ENCODE results near the gene PSMB7.
A peak's percentile ranks its signal among the peaks of the same experiment; 100 is the strongest.

Gene PSMB7

DNA sequence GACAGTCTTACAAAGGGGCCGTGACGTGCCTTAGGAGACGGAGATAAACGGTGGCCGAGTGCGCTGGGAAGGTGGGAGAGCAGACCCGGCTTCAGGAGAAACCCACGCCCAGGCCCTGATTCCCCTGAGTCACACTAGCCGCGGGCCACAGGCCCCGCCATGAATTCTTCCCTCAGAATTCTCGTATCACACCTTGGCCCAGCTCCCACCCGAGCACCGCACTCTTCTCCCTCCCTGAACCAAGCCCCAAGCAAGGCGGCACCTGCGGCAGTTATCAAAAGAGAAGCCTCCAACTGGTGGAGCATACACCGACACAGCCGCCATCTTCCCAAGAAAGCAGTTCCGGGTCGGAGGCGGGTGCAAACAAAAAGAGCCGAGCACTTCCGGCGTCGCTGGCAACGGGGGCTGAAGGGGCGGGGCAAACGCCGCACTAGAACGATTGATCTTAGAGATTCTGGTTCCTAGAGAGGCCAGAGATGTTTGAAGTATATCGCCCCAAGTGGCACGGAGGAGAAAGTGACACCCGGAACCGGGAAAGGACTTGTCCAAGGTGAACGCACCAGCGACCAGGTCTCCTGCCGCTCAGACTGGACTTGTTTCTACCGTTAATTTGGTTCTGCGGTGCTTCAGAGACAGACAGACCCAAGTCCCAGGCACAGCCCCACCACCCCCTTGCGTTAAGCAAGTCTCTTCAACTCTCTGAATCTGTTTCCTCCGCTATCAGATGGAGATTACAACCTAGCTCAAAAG lies at the start of gene PSMB7:
Gene PSMB7 (minus strand): TSS at position 341 of the 750 bp plus-strand sequence. CDS start 17 bp downstream, at position 324.
- DNase-seq, result peak; percentile 97

DNA sequence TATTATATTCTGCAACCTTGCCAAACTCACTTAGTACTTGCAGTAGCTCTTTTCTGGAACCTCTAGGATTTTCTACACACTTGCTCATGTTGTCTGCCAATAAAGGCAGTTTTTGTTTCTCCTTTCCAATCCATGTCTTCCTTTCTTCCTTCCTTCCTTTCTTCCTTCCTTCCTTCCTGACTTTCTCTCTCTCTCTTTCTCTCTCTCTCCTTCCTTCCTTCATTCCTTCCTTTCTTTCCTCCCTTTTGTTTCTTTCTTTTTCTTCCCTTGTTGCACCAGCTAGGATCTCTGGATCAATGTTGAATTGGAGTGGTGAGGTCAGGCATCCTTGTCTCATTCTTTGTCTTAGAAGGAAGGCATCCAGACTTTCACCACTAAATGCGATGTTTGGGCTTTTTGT lies 47.5 kb upstream of the PSMB7 start:
- DNase-seq, result no peak

DNA sequence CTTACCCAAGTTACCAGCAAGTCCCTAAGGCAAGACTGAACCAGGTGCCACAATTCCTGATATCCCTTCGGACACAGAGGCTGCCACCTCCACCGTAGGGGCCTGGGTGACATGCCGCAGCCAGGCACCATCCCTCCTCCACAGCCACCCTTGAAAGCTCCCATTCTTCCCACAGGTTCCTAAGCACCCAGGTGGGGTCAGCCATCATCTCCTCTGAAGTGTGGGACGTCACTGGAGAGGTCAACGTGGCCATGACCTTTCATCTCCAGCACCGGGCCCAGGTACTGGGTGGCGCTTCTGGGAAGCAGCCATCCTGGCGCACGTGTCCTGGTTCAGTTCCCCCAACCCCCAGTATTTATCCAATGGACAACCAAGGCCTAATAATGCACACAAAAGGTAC lies 43.2 kb upstream of the PSMB7 start:
- DNase-seq, result peak; percentile 18

DNA sequence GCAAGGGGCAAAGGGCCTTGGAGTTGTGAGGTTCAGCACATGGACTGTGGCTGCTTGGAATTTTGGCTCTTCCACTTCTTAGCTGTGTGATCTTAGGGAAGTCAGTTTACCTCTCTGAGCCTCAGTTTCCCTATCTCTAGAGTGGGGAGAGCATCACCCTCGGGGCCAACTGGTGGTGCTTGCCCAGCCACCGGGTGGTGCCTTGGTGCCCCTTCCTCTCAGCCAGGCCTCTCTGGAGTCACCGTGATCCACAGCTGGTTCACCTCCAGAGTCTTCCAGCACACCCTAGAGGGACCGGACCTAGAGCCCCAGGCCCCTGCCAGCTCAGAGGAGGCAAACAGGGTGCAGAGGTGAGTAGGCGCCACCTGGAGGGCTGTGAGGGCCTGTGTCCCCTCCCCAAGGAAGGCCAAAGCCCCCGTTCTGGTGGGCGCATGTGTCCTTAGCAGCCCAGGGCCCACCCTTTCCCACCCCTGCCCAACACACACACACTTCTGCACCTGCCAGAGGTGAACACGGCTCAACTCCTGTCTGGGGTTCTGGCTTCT lies 42.7 kb upstream of the PSMB7 start:
- DNase-seq, result no peak

DNA sequence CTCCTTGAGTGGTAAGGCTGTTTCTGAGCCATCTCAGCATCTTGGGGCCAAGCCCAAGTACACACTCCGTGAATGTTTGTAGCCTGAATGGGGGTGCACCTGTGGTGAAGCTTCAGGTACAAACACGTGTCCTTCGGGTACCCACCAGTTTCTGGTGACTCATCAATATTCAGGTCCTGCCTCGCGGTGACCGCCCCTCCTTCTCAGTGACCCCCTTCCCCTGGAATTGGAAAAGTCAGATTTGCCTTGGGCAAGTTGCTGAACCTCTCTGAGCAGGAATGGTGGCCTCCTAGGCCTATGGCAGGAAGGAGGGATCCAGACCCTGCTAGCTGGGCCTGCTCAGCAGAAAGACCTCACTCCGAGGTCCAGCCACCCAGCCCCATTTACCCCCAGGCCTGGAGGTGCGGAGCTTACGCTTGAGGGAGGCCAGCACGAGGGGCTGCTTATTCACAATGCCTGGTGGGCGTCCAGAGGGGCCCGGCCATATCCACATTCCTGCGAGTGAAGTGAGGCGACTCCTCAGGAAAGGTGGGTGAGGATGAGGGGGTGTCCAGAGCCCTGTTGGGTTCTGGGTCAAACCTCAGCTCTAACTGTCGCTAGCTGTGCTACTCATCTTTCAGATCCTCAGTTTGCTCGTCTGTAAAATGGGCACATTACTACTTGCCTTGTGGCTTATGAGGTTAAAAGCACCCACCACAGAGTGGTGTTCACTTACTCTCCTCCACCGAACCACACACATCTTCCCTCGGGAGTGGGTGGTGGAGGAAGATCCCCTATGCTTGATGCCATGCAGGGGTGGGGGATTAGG lies 42.0 kb upstream of the PSMB7 start:
- DNase-seq, result no peak

DNA sequence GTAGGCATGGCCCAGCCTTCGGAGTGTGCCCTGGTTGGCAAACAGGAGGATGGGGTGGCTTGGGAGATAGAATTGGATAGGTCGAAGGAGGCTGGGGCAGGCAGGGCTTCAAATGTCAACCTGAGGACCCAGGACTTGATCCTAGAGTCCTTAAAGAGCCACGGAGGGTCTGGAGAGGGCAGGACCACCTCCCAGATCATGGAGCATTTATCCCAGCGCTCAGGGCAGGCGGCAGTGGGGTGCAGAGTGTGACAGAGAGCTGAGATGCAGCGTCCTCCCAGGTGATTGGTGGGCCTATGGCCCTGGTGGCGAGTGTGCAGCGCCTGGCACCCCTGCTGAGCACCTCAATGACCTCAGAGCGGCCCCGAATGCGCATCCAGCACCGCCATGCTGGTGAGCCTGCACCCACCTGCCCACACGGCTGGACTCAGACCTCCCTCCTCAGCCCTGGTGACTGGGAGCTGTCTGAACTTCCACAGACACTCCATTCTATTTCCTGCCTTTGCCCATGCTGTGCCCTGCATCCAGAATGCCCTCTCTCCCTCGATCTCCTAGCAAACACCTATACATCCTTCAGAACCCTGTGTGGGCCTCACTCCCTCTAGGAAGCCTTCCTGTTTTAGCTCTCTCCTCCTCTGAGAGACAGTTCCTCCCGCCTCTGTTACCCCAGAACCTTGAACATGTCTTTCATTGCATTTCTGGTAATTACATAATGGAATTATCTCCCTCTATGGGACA lies 41.3 kb upstream of the PSMB7 start:
- DNase-seq, result no peak

DNA sequence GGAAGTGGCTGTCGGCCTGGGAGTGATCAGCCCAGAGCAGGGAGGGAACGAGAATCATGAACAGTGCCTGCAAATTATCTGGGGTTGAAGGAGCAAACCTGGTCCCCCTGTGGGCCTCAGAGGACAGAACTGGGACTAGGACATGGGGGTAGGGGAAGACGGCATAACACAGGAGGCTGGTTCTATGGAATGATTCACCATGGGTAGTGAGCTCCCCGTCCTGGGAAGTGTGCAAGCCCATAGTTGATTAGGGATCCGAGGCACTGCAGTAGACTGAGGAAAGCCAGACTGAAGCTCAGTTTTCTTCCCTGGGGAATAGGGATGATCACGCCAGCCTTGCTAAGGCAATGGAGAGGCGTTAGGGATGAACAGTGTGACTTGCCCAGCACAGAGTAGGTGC lies 40.6 kb upstream of the PSMB7 start:
- no peak for DNase-seq

DNA sequence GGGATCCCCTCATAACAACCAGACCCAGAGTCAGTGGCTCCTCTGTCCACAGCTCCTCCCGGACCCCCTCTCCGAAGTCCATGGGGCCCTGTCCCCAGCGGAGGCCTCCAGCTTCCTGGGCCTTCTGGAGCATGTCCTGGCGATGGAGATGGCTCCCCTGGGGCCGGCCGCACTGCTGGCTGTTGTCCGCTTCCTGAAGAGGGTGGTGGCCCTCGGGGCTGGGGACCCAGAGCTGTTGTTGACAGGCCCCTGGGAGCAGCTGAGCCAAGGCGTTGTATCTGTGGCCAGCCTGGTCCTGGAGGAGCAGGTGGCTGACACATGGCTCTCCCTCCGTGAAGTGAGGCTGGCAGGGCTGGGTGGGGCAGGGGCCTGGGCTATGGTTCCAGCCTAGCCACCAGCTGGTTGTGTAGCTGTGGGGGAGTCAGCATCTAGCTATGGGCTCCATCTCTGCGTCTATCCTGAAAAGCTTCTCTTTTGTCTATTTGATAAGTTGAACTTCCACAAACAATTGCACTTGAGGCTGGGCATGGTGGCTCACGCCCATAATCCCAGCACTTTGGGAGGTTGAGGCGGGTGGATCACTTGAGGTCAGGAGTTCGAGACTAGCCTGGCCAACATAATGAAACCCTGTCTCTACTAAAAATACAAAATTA lies 39.7 kb upstream of the PSMB7 start:
- DNase-seq, result no peak

DNA sequence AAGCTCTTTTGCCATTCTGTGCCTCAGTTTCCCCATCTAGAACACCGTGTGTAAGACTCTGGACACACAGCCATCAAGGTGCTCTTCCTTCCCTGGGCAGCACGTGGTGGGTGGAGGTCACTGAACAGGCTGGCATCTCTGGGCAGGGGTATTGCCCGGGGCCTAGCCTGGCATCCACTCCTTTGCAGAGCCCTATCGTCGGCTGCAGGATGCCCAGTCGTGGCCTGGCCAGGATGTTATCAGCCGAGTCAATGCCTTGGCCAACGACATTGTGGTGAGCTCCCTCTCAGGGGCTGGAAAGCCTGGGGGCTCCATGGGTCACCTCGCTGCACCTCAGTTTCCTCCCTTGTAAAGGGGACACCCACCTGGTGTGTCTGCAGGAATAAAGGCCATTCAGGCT lies 39.1 kb upstream of the PSMB7 start:
- no peak for DNase-seq

DNA sequence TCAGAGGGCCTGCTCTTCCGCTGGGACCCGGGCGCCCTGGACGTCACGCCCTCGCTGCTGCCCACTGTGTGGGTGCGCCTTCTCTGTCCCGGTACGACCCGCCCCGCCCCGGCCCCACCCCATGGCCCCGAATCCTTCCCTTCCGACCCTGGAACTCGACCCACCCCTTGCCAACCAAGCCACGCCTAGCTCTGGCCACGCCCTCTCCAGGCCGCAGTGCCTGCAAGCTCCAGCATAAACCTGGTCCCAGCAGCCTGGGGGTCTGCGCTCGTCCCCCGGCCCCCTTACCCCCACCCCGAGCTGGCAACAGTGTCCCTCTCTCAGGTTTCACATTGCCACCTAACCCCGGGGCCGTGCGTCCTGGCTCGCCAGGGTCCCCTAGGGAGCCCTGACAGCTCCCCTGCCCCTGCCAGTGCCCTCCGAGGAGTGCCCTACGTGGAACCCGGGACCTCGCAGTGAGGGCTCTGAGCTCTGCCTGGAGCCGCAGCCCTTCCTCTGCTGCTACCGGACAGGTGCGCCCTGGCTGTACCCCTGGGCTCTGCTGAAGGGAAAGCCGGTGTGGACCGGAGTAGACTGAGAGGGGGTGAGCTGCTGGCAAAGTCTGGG lies 38.4 kb upstream of the PSMB7 start:
- no peak for DNase-seq

DNA sequence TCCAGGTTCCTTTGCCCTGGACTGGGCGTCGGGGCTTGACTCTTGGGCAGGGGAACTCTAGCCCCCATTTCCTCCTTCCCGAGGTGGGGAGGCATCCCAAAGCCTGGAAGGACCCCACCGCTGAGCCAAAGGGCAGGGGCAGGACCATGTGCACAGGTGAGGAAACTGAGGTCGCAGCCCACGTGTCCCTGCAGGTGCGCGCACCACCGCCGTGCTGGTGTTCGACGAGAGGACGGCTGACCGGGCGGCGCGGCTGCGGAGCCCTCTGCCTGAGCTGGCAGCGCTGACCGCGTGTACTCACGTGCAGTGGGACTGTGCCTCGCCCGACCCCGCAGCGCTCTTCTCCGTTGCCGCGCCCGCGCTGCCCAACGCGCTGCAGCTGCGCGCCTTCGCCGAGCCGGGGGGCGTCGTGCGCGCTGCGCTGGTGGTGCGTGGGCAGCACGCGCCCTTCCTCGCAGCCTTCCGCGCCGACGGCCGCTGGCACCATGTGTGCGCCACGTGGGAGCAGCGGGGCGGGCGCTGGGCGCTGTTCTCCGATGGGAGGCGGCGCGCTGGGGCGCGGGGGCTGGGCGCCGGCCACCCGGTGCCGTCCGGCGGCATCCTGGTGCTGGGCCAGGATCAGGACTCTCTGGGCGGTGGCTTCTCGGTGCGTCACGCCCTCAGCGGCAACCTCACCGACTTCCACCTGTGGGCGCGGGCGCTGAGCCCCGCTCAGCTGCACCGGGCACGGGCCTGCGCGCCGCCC lies 37.8 kb upstream of the PSMB7 start:
- no peak for DNase-seq

DNA sequence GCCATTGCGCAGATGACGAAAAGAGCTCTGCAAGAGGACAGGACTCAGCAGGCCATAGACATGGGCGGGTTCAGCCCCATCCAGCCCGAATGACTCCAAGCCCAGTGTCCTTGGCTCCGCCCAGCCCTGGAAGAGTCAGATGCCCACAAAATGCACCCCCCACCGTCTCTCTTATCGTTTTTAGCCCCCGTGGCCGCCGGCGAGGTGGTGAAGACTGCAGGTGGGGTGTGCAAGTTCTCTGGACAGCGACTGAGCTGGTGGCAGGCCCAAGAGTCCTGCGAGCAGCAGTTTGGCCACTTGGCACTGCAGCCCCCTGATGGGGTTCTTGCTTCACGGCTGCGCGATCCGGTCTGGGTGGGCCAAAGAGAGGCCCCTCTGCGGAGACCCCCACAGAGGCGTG lies 37.1 kb upstream of the PSMB7 start:
- no peak for DNase-seq

DNA sequence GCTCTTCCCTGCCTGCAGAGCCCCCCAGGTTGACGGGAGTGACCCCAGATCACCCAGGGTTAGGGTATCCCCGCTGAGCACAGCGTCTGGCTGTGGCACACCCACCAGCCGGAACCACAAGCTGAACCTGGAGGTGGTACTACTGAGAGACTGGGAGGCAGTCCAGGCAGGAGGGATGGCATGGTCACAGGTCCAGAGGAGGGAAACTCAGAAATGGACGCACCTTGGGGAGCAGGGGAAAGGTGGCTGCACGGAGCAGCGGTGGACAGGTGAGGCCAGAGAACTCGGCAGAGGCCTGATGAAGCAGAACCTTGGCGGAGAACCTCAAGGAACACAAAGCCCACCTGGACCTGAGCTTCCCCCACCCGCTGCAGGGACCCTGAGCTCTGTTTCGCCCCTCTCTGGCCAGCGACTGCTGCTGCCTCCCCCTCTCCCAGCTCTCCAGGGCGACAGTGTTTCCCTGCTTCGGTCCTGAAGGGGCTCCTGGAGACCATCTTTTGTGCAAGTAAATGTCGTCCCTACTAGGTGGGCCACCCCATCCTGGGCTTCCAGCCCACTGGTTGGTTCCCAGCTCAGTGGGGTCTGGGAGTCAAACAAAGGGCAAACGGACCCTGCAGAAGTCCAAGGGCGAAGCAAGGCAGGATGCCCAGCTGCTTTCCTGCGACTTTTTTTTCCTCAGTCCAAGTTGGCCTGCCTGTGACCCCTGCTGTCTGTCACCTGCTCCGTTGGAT lies 35.9 kb upstream of the PSMB7 start:
- no peak for DNase-seq

DNA sequence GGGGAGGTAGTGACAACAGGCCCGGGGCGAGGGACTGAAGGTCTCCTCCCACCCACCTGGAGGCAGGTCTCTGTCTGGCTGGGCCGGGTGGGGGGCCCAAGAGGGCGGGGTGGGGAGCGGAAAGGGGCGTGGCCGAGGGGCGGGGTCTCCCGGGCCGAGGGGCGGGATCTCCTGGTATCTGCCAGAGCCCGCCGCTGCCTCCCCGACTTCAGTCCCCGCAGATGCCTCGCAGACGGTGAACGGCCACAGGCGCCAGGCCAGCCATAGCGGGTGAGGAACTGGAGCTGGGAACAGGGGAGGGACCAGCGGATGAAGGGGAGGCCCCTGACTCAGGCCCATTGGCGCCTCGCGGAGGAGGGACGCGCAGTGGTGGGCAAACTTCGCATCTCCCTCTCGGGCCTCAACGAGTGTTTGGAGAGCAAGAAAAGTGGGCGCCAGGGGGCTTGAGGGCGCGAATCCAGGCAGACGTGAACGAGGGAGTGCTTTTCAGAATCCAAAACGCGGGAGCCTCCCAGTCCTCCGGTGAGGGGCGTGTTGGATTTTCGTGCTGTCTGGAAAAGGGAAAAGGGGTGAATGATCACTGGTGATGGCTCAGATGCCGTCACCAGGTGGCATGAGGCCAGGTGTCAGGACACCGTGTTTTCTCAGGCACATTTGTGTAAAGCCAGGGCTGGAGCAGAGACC lies 35.1 kb upstream of the PSMB7 start, which contains the start of gene ADGRD2:
Gene ADGRD2 (plus strand): TSS at position 211 of the 684 bp plus-strand sequence. CDS start 1,216 bp downstream, outside the sequence.
- DNase-seq, result peak; percentile 62

DNA sequence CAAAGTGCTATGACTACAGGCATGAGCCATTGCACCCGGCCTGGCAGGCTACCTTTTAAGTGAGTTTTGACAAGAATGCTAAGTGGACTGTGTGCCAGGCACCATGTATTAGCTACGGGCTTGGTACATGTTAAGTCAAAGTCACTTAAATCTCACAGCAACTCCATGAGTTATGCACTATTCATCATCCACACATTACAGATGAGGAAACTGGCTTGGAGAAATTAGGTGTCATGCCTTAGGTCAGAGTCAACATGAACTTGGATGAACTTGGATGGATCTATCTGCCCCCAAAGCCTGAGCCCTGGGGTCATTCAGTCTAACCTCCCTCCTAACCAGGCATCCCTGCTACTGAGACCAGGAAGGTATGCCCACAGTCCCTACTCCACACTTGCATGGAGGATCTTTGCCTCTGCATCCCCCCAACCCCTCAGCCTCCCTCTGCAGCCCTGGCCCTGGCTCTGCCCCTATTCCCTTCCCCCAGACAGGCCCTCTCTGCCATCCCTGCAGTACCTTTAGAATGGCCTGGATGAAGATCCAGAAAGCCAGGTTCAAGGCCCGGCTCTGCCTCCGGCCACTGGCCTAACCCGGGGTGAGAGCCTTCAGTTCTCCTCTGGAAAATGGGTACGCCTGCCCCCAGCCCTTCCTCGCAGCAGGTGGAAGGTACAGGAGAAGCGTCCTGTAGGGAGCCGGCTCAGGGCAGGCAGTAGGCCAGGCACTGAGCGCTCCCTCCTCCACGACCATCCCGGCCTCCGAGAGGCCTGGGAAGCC lies 34.3 kb upstream of the PSMB7 start:
- DNase-seq, result no peak

DNA sequence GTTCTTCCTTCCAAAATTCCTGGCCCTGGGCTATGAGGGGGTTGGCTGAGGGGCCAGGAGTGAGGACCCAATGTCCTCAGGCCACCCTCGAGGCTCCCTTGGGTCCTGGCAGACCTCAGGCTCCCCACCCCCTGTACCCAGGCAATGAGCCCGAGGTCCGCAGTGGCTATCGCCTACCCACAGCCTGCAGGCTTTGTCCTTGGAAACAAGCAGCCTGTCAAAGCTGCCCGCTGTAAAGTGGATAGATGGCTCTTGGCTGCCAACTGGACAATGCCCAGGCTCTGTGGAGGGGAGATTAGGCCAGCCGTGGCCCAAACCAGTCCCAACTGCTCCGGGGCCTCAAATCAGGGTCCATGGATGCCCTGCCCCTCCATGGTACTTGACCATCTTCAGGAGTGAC lies 32.8 kb upstream of the PSMB7 start:
- no peak for DNase-seq

DNA sequence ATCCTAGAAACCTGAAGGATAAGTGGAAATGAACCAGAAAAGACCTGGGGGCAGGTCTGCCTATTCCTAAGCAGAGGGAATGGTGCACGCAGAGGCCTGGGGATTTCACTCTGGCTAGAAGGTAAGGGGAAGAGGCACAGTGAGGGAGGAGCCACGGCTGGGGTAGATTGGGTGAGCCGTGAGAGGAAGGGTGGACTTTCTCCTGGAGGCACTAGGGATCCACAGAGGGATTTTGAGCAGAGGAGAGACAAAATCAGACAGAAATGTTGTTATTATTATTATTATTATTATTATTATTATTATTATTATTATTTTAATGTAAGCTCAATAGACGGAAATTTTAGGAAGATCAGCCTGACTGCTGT lies 32.0 kb upstream of the PSMB7 start:
- no peak for DNase-seq

DNA sequence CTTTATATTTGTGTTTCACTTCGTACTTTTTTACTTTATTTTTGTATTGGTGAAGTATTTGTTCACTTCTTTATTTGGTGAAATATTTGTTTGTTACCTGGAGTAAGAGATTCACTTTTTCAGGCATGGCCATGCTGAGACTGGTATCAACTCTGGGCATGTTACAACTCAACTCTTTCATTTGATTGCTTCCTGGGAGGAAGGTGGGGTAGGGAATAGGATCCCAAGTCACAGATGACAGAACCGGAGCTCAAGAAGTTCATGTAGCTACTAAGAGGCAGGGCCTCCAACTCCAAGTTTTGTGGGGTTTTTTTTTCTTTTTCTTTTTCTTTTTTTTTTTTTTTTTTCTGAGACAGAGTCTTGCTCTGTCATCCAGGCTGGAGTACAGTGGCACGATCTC lies 28.9 kb upstream of the PSMB7 start:
- no peak for DNase-seq

DNA sequence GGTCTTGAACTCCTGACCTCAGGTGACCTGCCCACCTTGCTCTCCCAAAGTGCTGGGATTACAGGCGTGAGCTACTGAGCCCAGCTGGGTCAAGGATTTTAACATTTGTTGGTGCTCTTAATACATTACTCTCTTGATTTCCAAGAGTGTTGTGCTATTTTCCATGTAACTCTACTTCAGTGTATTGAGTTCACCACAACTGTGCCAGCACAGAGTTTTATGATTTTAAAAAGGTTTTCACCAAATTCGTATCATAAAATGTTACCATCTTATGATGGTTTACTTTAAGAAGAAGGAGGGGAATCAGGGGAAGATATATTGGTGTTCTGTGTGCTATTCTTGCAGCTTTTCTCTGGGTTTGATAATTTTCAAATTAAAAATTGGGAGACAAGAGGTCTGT lies 28.4 kb upstream of the PSMB7 start:
- DNase-seq, result no peak
